Measurements from ENCODE around the gene FGF2.
"Not testable (repeated sequence)": the region's sequence is repeated elsewhere in the genome, so short reads cannot be mapped to it uniquely, and the experiment has no call there.

The FGF2 gene

GRCh38 chr4:122812823-122813222 is 13.8 kb upstream of the FGF2 start:
- DNase-seq (ENCODE audit: low read depth in 2 of 3, low spot score in 1 of 3) = not testable (repeated sequence)

GRCh38 chr4:122814426-122814825 is 12.2 kb upstream of the FGF2 start:
- no peak for DNase-seq (ENCODE audit: low read depth in 2 of 3, low spot score in 1 of 3)

GRCh38 chr4:122815248-122815647 is 11.4 kb upstream of the FGF2 start:
- DNase-seq (ENCODE audit: low read depth in 2 of 3, low spot score in 1 of 3) = no peak

GRCh38 chr4:122816476-122816875 is 10.2 kb upstream of the FGF2 start:
- DNase-seq (ENCODE audit: low read depth in 2 of 3, low spot score in 1 of 3) = no peak

DNA sequence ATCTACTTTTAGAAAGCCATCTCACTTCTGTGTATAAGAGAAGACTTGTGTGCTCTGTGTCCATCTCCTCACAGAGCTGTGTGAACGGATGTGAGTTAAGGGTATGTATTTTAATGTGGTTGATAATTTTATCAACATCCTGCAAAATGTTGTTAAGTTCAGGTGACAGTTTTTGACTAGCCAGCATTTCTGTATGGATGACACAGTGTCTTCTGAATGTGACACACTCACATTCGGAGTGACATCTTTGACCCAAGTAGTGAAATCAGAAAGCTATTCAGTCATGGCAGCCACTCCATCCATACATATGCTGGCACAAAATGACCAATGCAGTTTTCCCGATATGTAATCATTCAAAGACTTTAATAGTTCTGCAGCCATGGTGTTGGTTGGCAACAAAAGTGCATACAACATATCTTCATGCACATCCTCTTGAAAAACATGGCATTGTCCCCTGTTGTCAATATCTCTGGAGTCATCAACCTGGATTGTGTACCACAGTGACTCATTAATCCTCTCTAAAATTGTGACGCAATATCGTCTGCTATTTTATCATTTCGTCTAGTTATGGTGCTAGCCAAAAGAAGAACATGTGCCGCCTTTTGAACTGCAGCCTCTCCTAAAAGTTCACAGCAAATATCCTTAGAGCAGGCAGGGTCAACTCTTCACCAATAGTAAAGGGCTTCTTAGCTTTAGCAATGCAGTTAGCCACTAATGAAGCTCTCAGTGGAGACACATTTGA is 6.8 kb upstream of the FGF2 start:
- DNase-seq (ENCODE audit: low read depth in 2 of 3, low spot score in 1 of 3) = no peak

GRCh38 chr4:122821092-122821491 is 5.5 kb upstream of the FGF2 start:
- DNase-seq (ENCODE audit: low read depth in 2 of 3, low spot score in 1 of 3) = no peak

GRCh38 chr4:122822466-122822865 is 4.2 kb upstream of the FGF2 start:
- DNase-seq (ENCODE audit: low read depth in 2 of 3, low spot score in 1 of 3) = no peak

DNA sequence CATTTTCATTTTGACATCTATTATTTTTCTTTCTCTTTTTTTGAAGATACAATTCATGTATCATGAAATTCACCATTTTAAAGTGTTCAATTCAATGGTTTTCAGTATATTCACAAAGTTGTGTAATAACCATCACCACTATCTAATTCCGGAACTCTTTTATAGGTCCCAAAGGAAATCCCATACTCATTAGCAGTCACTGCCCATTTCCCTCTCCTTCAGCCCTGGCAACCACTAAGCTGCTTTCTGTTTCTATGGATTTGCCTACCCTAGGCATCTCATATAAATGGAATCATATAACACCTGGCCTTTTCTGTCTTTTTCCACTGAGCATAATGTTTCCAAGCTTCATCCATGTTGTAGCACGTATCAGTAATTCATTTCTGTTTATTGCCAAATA is 3.2 kb upstream of the FGF2 start:
- no peak for DNase-seq (ENCODE audit: low read depth in 2 of 3, low spot score in 1 of 3)

GRCh38 chr4:122824616-122825015 is 2.0 kb upstream of the FGF2 start:
- no peak for DNase-seq (ENCODE audit: low read depth in 2 of 3, low spot score in 1 of 3)

GRCh38 chr4:122826079-122826527 is 528 bp upstream of the FGF2 start:
- DNase-seq (ENCODE audit: low read depth in 2 of 3, low spot score in 1 of 3) = no peak

- DNase-seq (ENCODE audit: low read depth in 2 of 3, low spot score in 1 of 3) = peak in 1 of 3 donors; percentile 7
These were observed 737 bp downstream of the FGF2 start for GRCh38 chr4:122827258-122827878.

DNA sequence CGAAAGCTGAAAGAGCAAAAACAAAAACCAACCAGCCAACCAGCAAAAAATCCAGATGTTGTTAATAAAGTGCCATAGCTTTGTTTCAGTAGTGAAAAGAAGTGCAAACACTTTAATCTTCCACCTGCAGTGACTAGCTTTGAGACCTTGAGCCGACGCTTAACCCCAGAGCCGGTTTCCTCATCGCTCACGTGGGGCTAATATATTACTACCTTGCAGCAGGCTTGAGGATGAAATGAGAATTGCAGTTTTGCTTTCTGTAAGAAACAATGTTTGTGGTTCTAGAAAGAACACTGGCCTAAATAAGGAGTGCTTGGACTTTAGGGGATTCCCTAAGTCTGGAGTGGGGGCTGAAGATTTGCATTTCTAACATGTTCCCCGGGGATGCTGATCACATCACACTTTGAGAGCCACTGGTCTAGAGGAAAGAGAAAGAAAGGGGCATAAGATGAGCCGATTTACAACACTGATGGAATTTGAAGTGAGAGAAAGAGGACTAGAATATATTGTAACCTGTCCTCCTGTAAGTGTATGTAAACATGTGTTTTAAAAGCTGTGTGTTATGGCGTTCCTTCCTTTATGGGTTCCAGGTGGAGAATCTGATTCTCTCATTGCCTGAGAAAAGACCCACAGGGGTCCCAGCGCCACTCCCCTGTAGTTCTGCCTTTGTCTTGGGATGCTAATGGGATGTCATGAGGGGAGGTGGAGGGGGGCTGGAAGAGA is 1.4 kb downstream of the FGF2 start:
- peak in 2 of 3 donors; percentile 21 to 35 for DNase-seq (ENCODE audit: low read depth in 2 of 3, low spot score in 1 of 3)

GRCh38 chr4:122830426-122831095 is 3.9 kb downstream of the FGF2 start:
- no peak for DNase-seq (ENCODE audit: low read depth in 2 of 3, low spot score in 1 of 3)

- no peak for DNase-seq (ENCODE audit: low read depth in 2 of 3, low spot score in 1 of 3)
These were observed 5.0 kb downstream of the FGF2 start for GRCh38 chr4:122831515-122832196.

- DNase-seq (ENCODE audit: low read depth in 2 of 3, low spot score in 1 of 3) = no peak
These were observed 6.1 kb downstream of the FGF2 start for GRCh38 chr4:122832732-122833131.

- no peak for DNase-seq (ENCODE audit: low read depth in 2 of 3, low spot score in 1 of 3)
These were observed 7.4 kb downstream of the FGF2 start for GRCh38 chr4:122833999-122834398.

- no peak for DNase-seq (ENCODE audit: low read depth in 2 of 3, low spot score in 1 of 3)
These were observed 10.3 kb downstream of the FGF2 start for GRCh38 chr4:122836941-122837340.

DNA sequence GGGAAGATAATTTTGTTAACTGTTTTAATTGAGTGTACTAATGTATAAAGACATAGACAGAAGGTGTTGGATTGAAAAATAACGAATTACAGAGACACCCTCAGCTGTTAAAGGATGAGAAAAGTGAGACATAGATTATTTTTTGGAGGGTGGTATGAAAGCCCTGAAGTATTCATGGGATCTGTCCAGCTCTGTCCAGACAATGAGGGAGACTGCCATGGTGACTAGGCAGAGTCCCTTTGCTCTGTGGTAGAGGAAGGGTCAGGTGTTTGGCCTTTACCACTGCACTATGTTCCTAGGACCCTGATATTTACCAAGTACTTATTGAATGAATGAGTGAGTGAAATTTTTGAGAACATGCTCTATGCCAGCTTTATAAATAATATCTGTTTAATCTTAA is 11.4 kb downstream of the FGF2 start:
- DNase-seq (ENCODE audit: low read depth in 2 of 3, low spot score in 1 of 3) = no peak

GRCh38 chr4:122842392-122842791 is 15.8 kb downstream of the FGF2 start:
- DNase-seq (ENCODE audit: low read depth in 2 of 3, low spot score in 1 of 3) = no peak

DNA sequence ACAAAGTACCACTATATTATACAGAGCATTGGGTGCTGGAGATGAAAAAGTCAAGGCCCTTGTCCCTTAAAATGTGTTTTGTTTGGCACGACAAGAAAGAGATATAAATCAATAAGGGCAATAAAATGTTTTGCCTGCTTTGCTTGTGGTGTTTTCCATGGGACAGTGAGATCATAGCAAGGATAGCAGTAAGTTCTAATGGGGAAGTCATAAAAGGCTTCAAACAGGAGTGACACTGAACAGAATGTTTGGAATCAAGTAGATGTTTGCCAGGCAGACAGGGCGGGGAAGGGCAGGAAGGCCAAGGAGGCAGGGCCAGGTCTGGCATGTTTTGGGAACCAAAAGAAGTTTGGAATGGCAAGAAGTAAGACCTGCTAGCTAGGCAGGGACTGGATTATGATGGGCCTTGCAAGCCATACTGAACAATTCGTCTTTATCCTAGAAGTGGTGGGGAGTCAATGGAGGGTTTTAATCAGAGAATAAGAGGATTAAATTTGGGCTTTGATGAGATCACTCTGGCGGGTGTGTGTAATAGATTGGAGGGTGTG is 16.4 kb downstream of the FGF2 start:
- no peak for DNase-seq (ENCODE audit: low read depth in 2 of 3, low spot score in 1 of 3)

GRCh38 chr4:122844391-122844790 is 17.8 kb downstream of the FGF2 start:
- DNase-seq (ENCODE audit: low read depth in 2 of 3, low spot score in 1 of 3) = not testable (repeated sequence)
